Stimulated activated CD4-positive, alpha-beta T cell treated with anti-CD3 and anti-CD28 coated beads, Interleukin-15, amount 100 ng/mL, for 1 hour (primary cell): Measurements from ENCODE around the gene KANK3.
"Not testable (repeated sequence)": the region's sequence is repeated elsewhere in the genome, so short reads cannot be mapped to it uniquely, and the experiment has no call there.

Source experiments
- DNase-seq, 2 donors: peaks; one replicate each; pipeline ENCODE4 v3.0.0-alpha.2; 2020; ENCODE audit warnings: low read depth in 1 of 2, low spot score in 1 of 2

KANK3 gene

GRCh38 chr19:8342684-8343482 is at the start of gene KANK3:
Gene KANK3, minus strand, starts transcription at chr19:8343262. Its CDS starts 5,434 bp downstream, at chr19:8337828.
- peak; percentile 83 to 87 for DNase-seq

- no peak for DNase-seq
Observed at GRCh38 chr19:8392017-8392591, 49.0 kb upstream of the KANK3 start.

- DNase-seq: no peak
Observed at GRCh38 chr19:8391198-8392016, 48.3 kb upstream of the KANK3 start.

GRCh38 chr19:8390617-8390981 is 47.5 kb upstream of the KANK3 start:
- DNase-seq: peak; percentile 82 to 87

GRCh38 chr19:8389891-8390616 is 47.0 kb upstream of the KANK3 start, which contains the start of gene RAB11B:
Gene RAB11B, plus strand, starts transcription at chr19:8390360. Its CDS starts 57 bp downstream, at chr19:8390417.
- peak; percentile 94 to 95 for DNase-seq

GRCh38 chr19:8388612-8388958 is 45.5 kb upstream of the KANK3 start:
- DNase-seq: no peak

GRCh38 chr19:8387688-8388611 is 44.9 kb upstream of the KANK3 start:
- no peak for DNase-seq

GRCh38 chr19:8386990-8387389 is 43.9 kb upstream of the KANK3 start:
- DNase-seq: no peak

GRCh38 chr19:8386419-8386818 is 43.4 kb upstream of the KANK3 start:
- not testable (repeated sequence) for DNase-seq

- DNase-seq: not testable (repeated sequence)
Observed at GRCh38 chr19:8385566-8385965, 42.5 kb upstream of the KANK3 start.

GRCh38 chr19:8385103-8385502 is 42.0 kb upstream of the KANK3 start:
- DNase-seq: not testable (repeated sequence)

GRCh38 chr19:8384569-8384968 is 41.5 kb upstream of the KANK3 start:
- DNase-seq: not testable (repeated sequence)

- DNase-seq: not testable (repeated sequence)
Observed at GRCh38 chr19:8379156-8379891, 36.3 kb upstream of the KANK3 start.

- DNase-seq: no peak
Observed at GRCh38 chr19:8377598-8377997, 34.5 kb upstream of the KANK3 start.

GRCh38 chr19:8376373-8376974 is 33.4 kb upstream of the KANK3 start:
- not testable (repeated sequence) for DNase-seq

GRCh38 chr19:8375766-8376165 is 32.7 kb upstream of the KANK3 start:
- DNase-seq: not testable (repeated sequence)

GRCh38 chr19:8373867-8374813 is 31.1 kb upstream of the KANK3 start:
- no peak for DNase-seq
